ELR (cell line): ENCODE measurements around the gene CHN1.
A peak's percentile ranks its signal among the peaks of the same experiment; 100 is the strongest.

Source experiments
- DNase-seq: peaks from one replicate; pipeline ENCODE4 v3.0.0-alpha.2; 2015; ENCODE audit warnings: low read depth

CHN1 gene

GRCh38 chr2:175010848-175011254 lies 5.7 kb upstream of the CHN1 start:
- DNase-seq: no peak

DNA sequence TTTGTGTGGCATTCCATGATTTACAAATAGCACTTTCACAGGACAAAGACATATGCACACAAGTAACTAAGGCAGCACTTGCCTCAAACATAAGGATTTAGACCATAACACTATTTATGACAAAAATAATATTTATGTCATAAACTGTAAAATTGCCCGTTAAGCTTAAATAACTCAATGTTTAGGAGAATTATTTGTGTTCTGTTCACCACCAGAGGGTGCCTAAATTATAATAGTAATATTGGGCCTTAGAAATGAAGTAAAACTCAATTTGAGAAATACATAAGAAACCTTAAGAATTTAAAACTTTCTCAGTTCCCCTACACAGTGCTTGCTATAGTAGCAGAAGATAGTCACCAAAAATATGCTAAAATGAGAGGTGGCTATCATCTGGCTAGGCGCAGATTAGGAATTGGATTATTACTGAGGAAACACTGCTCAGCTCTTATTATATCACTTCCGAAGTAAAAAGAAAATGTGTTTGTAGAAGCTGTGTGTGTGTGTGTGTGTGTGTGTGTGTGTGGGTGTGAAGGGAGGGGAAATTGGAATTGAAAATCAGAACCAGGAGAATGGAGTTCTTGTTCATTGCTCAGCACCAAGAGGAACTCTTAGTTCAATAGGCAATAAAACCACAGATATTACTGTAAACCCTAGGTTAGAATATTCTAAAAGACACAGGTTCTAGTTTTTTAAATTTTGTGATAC lies 4.9 kb upstream of the CHN1 start:
- DNase-seq: no peak

- DNase-seq: no peak
These were observed 3.8 kb upstream of the CHN1 start for GRCh38 chr2:175008801-175009495.

GRCh38 chr2:175008009-175008408 lies 2.8 kb upstream of the CHN1 start:
- DNase-seq: no peak

DNA sequence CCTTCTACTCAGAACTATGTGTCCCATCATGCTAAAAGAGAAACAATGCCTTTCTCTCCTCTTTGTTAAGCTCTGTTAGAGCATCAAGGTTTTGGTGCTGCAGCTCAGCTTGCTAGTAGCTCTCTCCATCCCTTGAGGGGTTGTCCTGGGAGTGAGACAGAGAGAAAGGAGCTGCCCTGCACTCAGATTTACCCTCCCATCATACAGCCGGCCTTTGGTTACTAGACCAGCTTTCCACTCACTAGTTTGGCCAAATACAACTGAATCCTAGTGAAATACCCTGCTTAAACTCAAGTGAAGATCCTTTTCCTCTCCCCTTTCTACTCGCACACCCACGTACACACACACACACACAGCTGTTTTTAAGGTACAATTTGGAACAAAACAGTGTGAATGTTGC lies 2.3 kb upstream of the CHN1 start:
- no peak for DNase-seq

GRCh38 chr2:175006281-175006680 lies 1.1 kb upstream of the CHN1 start:
- no peak for DNase-seq

DNA sequence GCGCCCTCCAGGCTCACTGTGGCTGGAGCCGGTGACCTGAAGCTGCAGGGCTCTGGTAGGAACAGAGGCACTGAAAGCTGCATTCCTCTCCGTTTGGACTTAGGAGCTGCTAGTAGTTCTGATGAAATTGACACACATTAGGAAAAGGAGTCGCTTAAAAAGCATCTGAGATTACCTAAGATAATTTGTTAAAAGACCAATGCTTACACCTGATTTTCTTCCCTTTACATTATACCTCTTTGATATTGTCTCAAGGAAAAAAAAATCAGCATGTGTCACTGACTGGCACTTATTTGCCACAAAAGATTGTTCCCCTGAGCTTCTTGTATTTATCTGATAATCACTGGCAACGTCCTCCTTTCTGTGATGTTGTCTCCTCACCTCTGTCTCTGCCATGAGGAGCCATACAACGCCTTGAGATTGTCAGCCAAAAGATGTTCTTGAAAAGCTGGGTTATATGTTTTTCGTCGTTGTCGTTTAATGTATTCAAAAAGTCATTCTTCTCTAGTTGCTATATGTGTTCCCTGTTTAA lies 618 bp upstream of the CHN1 start:
- peak; percentile 3 for DNase-seq

GRCh38 chr2:175004730-175004979 lies 526 bp downstream of the CHN1 start:
- no peak for DNase-seq

GRCh38 chr2:175003875-175004729 lies 1.1 kb downstream of the CHN1 start:
- DNase-seq: peak; percentile 50

DNA sequence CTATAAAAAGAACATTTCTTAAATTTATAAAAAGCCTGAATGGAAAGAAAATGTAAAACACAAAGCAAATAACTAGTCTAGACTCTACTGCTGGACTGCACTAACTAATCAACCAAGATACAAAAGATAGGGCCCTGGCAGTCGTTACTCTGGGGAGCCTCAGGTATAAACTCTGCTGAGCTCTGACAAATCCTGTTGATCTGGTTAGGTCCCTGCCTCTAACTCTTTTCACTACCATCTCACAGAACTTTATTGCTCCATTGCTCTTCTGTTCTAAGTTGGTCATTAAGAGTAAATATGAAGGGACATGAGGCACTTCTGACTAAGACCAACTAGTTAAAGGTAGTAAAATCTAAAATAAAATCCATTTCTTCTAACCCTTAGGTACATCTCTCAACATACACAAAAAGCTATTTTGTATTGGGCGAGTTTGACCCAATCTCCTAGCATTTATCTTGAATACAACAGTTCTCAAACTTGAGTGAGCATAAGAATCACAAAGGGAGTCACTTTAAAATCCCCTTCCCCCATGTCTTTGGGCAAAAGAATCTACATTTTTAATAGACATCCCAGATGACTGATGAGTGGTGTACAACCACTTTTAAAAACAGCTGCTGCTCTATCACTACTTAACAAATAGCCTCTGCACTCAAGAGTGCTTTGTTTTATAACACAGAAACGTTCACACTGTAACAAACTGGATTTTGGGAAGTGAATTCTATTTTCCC lies 2.5 kb downstream of the CHN1 start:
- DNase-seq: no peak

DNA sequence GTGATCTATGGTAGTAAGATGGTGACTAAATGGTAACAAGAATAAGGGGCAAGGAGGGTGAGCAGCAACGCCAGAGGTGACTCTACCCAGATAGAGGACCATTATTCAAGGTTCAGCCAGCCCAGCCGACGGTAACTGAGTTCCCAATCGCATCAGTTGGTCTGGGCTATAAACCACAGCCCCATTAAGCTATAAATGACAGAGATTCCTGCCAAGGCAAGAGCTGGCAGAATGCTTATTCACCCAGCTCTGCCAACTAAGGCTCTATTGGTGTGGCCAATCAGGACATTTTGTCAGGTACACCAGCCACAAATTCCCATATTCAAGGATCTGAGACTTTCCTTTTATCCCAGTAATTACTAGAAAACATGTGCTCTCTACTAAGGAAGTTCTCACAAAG lies 3.6 kb downstream of the CHN1 start:
- no peak for DNase-seq

DNA sequence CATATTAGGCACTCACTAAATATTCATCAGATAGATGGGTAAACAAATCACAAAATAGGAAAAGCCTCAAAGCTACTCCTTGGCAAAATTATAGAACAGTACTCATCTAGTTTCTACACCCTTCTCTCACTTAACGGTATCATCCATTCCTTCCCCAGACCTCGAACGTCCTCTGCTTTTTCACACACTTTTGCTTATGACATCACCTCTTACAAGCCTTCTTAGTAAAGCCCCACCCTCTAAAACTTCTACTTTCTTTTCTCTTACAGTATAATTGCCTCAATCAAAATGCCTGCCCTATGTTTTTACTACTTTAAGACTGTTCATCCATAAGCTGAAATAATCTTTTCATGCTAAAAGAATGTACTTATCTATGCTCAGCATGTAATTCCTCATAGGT lies 8.1 kb downstream of the CHN1 start:
- no peak for DNase-seq

GRCh38 chr2:174996622-174997021 lies 8.6 kb downstream of the CHN1 start:
- DNase-seq: no peak

GRCh38 chr2:174994381-174994780 lies 10.8 kb downstream of the CHN1 start:
- no peak for DNase-seq

DNA sequence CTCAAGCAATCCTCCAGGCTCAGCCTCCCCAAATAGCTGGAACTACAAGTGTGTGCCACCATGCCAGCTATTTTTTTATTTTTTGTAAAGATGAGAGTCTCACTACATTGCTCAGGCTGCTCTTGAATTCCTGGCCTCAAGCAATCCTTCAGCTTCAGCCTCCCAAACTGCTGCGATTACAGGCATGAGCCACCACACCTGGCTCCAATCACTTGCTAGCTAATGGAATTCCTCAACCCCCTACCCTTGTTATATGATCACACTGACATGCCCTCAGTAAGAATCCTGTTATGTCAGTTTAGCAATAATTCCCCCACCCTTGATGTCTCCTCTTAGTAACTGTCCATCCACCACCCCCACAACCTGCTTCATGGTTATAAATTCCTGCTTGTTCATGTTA lies 12.3 kb downstream of the CHN1 start:
- DNase-seq: no peak

DNA sequence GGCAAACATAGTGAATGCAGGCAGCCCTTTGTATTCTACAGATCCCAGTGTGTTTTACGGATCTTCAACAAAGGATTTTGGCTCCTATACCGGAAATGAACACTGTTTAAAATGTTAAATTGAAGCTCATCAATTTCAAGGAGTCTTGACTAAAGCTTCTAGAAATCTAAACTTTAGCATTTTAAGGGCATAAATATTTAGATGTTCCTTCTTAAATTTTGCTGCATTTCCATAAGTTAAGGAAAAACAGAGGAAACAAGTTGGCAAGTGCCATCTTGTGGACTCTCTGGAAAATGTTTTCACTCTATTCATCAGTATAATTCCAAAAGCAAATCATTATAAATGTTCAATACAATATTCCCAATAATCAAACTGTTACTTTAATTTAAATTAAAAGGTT lies 19.6 kb downstream of the CHN1 start:
- DNase-seq: peak; percentile 59

DNA sequence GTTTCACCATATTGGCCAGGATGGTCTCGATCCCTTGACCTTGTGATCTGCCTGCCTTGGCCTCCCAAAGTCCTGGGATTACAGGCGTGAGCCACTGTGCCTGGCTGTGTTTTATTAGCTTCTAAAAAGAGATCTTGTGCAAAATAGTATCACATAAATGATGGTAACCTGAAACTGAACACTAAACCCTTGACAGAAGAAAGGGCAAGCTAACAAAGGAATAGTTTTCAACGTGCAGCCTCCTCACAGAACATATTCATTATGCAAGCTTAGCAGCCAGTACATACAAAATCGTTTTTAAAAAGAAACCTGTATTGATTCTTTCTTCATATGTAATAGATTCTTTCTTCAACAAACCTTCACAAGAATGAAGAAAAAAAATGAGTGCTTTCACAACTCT lies 20.6 kb downstream of the CHN1 start:
- DNase-seq: no peak

- no peak for DNase-seq
These were observed 23.9 kb downstream of the CHN1 start for GRCh38 chr2:174981331-174981730.

GRCh38 chr2:174979996-174980395 lies 25.2 kb downstream of the CHN1 start:
- no peak for DNase-seq

DNA sequence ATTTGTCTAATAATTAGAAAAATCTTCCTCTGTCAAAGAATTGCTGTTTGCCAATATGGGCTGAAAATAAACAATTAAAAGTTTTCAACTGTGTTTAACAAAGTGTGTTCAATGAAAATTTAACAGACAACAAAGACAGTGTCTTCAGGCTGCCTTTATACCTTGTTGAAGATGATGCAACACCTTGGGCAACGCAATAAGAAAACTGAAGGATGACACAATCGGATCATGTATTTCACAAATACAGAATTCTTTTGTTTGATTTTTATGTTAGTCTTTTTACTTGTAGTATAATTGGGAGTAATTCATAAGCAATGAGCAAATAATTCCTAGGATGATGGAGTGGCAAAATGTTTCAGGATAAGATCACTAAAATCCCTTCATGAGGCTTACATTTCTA lies 27.8 kb downstream of the CHN1 start:
- DNase-seq: no peak

- DNase-seq: no peak
These were observed 31.1 kb downstream of the CHN1 start for GRCh38 chr2:174974131-174974530.

- DNase-seq: peak; percentile 85
These were observed 32.3 kb downstream of the CHN1 start for GRCh38 chr2:174972924-174973323.
